Bone marrow (tissue), 2 donors: ENCODE data around the gene ASTN2.

Source experiments
- DNase-seq, 2 donors: peaks; one replicate each; lab custom pipeline; 2025; lab: John Stamatoyannopoulos, UW

Gene ASTN2, protein sequence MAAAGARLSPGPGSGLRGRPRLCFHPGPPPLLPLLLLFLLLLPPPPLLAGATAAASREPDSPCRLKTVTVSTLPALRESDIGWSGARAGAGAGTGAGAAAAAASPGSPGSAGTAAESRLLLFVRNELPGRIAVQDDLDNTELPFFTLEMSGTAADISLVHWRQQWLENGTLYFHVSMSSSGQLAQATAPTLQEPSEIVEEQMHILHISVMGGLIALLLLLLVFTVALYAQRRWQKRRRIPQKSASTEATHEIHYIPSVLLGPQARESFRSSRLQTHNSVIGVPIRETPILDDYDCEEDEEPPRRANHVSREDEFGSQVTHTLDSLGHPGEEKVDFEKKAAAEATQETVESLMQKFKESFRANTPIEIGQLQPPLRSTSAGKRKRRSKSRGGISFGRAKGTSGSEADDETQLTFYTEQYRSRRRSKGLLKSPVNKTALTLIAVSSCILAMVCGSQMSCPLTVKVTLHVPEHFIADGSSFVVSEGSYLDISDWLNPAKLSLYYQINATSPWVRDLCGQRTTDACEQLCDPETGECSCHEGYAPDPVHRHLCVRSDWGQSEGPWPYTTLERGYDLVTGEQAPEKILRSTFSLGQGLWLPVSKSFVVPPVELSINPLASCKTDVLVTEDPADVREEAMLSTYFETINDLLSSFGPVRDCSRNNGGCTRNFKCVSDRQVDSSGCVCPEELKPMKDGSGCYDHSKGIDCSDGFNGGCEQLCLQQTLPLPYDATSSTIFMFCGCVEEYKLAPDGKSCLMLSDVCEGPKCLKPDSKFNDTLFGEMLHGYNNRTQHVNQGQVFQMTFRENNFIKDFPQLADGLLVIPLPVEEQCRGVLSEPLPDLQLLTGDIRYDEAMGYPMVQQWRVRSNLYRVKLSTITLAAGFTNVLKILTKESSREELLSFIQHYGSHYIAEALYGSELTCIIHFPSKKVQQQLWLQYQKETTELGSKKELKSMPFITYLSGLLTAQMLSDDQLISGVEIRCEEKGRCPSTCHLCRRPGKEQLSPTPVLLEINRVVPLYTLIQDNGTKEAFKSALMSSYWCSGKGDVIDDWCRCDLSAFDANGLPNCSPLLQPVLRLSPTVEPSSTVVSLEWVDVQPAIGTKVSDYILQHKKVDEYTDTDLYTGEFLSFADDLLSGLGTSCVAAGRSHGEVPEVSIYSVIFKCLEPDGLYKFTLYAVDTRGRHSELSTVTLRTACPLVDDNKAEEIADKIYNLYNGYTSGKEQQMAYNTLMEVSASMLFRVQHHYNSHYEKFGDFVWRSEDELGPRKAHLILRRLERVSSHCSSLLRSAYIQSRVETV (N-terminal part only)

DNA sequence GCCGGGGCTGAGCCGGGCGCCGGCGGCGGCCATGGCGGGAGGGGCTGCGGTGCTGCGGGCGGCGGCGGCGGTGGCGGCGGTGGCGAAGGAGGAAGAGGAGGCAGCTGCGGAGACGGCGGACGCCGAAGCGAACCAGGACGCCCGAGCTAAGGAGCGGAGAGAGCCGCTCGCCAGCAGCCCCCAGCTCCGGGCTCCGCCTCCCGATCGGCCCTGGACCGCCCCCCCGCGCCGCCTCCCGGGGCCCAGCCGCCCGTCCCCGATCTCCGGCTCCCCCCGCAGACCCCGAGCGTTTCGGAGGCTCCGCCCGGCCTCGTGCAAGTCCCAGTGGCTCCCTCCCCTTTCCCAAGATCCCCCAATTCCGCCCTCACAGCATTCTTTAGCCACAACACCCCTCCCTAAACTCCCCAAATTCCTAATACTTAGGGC, at the start of gene ASTN2:
TSS of gene ASTN2 (minus strand) at position 152 of the 426 bp plus-strand sequence. CDS start at position 33, 119 bp downstream.
- no peak for DNase-seq

DNA sequence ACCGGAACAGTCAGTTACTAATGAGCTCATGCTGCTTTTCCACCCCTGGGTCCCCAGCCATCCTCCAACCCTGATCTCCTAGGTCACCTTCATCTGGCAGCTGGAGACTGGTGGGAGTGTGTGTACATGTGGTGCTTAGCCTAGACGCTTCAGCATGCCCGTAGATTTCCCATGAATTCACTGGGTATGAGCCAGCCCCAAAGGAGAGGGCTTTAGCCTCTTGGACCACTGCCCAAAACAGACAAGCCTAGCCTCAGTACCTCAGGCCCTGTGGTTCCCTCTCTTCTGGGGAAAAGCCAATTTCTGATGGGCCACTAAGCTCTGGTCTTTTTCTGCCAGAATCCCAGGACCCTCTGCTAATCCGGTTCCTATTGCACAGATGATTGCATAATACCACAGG, 48.0 kb upstream of the ASTN2 start:
- DNase-seq: no peak

DNA sequence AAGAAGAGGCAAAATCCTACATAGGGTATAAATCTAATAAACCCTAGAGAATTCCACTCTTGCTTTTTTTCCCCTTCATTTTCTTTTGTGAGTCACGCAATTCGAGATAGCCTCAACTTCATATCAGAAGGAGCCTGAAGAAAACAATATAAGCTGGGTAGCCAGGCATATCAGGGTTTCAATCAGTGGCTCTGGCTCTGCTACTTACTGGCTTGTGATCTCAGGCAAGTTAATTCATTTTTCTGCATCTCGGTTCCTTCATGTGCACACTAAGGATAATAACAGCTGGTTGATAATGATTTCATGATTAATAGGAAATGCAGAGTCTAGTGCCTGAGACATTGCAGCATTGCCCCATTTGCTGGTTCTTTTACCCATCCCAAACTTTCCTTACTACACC, 46.5 kb upstream of the ASTN2 start:
- DNase-seq: no peak

DNA sequence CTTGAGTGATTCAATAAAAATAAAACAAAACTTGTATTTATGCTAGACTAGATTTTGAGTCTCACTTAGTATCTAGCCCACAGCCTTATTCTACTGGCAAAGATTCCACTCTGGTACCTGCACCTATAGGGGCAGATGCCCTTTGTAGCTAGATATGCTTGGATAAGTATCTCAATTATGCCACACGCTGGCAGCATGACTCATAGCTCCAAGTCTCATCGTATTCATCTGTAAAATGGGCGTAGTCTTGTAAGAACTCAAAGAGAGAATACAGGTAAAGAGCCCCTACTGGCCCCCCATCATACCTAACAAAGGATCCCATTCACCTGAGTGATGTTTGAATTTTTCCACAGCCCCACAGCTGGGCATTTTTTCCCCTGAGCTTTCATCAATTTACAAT, 45.9 kb upstream of the ASTN2 start:
- DNase-seq: no peak

DNA sequence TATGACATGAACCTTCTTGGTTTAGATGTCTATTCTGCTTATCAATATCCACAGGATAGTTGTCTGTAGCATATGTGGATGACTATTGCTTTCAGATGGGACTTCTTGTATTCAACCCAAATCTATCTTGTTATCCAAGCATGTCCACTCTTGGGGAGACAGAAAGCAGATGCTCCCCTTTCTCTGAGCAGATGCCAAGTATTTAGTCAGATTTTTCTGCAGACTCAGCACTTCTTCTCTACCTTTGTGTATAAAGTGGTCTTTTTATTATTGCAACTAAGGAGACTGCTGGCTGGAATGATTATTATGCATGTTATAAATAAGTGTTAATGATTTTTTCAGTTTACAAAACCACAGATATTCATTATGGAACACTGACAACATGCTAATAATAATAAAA, 45.1 kb upstream of the ASTN2 start:
- no peak for DNase-seq

DNA sequence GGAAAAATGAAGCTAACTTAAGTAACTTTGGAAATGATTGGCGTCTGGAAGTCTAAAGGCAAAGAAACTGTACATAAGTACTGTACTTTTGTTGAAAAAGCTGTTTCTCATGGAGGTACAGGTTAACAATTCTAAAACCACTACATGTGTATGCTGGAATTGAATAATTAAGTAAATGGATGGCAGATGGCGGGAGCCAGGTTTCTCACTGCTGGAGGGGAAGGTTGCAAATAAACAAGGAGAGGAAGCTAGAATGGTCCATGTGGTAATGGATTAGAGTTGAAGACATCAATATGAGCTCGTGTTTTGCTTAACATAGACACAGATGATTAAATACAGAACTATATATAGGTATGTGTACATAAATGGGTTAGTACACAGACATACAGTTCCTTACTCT, 43.2 kb upstream of the ASTN2 start:
- no peak for DNase-seq

DNA sequence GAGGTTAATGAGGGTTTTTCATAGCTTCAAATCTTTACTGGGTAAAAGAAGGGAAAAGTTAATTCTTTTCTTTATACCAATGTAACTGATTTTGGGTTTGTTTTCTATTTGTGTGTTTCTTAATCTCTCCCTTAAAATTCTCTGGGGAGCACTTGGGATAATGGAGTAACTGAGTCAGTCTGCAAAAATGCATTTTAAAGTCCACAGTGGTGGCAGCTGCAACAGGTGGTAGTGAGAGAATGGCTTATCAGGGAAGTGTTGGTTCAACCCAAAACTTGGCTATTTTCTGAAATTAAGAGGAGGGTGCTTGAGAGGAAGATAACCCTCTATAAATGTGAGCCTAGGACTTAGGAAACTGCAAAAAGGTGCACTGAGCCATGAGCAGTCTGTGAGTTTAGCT, 39.9 kb upstream of the ASTN2 start:
- no peak for DNase-seq

DNA sequence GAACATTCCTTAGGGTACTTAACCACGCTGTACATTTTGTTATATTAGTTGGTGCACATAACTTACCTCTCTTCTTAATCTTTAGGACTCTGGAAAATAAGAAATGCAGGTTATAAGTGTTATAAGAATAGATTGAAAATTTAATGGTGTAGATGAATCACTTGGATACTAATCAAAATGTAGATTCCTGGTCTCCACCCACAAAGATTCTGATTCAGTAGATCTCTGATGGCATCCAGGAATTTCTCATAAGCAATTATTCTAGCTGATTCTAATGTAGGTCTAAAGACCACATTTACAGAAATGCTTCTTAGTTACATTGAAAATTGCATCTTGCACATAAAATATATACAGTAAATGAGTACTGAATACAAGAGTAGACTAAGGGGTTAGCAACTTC, 38.9 kb upstream of the ASTN2 start:
- DNase-seq: no peak

DNA sequence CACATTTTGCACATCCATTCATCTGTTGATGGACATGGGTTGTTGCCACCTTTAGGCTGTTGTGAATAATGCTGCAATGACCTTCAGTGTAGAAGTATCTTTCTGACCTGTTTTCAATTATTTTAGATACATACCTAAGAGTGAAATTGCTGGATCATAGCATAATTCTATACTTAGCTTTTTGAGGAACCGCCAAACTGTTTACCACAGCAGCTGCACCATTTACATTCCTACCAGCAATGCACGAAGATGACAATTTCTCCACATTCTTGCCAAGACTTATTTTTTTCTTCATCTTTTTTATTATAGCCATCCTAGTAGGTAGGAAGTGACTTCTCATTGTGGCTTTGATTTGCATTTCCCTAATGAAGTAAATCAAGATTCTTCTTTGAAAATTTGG, 36.5 kb upstream of the ASTN2 start:
- no peak for DNase-seq

DNA sequence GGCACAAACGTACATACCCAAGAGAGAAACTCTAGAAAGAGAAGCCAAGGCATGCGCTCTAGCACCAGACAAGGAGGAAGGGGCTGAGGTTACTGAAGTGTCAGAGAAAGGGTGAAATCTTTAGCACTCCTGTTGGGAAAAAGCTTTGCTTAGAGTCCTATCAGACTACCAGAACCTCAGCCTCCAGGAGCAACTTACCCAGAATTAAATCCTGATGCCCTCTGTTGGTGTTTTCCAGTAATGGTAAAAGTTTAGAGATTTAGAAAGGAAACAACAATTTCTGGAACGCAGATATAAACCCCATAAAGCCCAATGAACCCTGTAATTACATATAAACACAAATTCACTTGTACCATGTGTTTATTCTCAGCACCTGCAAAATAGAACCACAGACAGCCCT, 33.2 kb upstream of the ASTN2 start:
- DNase-seq: no peak

DNA sequence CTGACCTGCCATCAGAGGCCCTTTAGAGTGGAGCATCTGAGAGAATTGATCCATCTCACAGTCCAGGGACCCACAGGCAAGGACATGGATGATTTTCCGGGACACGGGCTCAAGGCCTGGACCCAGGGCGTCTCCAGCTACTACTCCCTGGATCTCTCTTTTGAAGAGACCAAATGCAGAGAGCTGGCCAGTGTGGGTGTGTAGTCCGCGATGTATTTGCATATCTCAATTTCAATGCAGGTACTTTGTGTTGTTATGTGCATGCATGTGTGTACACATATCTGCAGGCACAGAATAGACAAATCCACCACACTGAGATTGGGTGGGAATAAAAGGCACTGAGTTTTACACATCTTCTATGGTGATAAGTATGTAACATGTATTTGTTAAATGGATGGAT, 30.8 kb upstream of the ASTN2 start:
- no peak for DNase-seq

DNA sequence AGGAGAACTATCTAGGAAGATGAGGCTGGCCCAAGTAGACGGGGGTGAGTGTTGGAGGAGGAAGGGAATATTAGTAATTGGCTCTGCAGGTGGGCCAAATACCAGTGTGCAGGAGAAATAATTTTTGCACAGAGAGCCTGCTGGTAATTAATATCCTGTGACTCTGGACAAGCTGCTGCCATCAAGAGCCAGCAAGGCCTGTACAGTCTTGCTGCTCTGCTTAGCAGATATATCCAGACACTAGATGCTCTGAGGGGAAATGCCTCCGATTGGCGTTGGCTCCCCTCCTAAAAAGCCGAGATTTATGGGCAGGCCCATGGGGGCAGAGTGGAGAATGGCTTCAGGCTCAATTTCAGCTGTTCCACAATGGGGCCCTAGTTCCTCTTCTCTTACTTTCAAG, 29.6 kb upstream of the ASTN2 start:
- DNase-seq: no peak

DNA sequence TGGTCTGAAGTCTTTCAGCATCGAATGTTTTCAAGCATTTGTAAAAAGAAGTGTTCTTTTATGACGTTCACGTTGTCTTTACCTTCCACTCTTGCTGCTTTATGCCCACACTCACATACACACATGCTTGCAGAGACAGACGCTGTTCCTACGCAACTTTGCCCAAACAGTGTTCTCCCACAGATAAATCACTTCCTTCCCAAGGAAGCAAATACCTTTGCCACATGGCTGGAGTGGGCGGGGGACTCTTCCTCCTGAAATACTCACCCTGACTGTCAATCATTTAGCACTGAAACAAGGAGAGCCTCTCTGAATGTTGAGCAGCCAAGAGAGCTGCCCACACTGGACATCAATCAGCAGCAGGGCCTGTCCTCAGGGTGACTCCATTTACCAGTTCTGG, 22.4 kb upstream of the ASTN2 start:
- no peak for DNase-seq

DNA sequence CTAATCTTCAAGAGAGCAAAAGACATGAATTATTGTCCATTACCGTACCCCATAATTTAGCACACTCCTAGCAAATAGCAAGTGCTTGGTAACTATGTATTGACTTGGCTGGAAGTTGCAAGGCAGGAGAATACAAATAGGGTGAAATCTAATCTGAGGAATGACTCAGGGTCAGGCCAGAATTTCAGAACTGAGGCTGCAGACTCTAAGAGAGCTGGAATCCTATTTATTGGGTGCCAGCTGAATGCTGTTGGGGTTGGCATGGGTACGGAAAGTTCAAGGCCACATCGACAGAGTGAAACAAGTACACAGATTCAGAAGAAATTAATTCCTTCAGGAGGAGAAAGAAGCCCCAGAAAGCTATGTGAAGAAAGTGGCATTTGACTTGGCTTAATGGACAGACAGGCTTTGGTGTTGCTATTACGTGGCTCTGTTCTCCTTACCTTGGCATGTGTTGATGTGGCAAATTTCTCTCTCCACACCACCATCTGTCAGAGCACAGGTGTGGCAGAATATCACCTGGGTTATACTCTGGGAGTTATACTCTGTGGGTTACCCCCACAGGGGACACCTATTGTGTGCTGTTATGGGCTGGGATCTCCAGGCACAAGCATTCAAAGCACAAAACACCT, 20.9 kb upstream of the ASTN2 start:
- DNase-seq: no peak

DNA sequence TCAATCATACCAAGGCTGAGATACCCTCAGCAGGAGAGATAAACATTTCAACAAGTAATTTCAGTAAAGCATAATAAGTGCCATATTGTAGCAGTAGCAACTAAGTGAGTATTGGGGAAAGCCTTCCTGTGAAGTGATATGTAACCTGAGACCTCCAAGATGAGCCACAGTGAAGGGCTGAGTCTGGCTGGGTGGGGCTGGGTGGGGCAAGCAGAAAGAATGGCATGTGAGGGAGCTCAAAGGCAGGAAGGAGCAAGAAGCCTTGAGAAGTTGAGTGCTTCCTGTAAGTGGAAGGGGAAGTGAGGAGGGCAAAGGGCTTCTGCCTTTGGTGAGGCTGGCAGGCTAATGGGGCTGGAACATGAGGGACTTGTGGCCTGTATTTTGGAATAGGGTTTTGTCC, 19.7 kb upstream of the ASTN2 start:
- no peak for DNase-seq

DNA sequence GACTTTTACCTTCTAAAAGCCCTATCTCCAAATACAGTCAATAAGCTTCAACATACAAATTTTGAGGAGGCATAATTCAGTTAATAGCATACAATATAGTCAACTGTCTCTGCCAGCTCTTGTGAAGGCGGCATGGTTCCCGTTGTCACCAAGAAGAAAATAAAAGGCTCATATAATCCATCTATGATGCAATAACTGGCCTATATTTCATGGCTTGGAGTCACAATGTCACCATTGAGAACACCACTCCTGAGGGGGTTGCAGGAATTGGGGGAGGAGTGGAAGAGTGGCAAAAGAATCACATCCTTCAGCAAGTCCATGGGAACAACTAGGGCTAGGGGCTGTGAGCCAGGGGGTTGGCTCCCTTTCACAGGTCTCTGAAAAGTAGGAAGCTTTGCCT, 16.0 kb upstream of the ASTN2 start:
- no peak for DNase-seq

DNA sequence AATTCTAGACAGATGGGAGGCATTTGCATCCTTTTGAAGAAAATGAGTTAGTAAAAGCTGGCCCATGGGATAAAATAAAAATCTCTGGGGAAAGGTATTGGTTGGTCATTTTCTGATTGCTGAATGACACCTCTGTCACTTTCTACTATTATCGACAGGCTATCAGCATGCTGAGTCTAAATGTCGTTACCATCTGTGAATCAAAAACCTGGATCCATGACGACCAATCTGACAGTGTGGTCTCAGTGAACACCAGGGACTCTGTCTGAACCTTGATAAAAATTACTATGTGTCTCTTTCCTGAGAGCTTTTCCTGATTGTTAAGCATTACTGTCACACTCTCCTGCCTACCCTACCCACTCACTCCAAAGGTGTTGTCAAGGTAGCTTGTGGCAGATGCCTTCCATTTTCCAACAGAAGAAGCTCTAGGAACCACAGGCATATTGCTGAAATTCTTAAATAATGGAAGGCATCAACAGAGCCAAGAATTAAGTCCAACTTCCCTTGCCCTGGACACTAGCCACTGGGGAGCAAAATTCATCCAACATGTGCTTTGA, 12.6 kb upstream of the ASTN2 start:
- no peak for DNase-seq

DNA sequence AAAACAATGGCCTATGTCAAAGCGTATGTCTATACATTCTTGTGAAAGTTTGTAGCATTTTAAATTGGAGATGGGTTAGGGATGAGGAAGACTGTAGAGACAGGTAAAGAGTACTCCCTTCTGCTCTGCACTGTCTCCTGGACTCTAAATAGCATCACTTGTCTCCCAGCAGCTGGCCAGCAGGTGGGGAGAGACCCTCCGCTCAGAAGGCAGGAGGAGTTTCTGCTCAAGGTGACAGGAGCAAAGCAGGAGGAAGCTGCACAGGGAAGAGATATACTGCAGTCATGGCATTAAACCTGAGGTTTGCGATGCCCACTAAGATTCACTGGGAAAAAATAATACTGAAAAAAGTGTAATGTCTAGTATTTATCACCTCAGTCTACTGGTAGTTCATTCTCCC, 10.7 kb upstream of the ASTN2 start:
- DNase-seq: no peak

DNA sequence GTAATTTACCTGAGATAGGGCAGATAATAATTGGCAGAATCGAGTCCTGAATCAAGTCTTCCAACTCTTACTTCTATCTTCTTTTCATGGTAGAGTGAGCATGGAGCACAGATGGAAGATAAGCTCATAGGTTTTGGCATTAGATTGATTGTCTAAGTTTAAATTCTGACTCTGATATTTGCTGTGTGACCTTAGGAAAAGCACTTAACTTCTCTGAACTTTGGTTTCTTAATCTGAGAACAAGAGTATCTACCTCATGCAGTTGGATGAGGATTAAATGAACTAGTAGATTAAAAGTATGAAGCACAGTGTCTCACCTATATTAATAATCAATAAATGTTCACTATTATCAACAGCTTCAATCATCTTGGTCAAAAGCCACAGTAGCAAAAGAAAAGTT, 9.4 kb upstream of the ASTN2 start:
- no peak for DNase-seq

DNA sequence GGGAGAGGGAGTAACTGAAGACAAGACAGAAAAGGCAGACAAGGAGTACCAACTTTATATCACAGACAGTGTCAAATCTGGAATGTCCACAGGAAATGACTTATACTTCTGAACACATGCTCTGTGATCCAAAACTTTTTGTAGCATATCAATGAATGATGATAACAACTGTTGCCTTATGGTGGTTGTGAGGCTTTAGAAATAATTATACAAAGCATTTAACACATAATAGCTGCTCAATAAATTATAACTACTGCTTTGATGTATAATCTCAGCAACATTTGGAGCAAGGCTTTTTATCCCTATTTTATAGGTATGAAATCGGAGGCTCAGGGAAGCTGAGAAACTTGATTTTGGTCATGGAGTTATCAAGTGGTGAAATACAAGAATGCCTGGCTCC, 3.3 kb upstream of the ASTN2 start:
- no peak for DNase-seq

DNA sequence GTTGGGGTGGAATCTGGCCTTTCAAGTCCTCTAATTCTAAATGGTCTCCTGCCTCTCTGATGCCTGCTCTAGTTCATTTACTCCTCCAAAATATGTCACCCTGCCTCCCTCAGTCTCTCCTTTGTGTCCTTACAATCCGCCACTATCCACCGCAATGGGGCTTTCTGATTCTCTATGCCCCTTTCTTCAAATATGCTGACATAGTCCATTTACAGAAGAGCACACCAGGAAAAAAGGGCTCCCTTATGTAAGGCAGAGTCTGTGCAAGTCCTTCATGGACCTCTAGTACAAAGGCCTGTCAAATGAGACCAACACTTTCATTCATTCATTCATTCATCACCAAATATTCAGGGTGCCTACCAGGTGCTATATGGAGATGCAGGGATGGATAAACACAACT, 2.0 kb upstream of the ASTN2 start:
- no peak for DNase-seq
